Vagina (tissue), 2 donors: ENCODE results near the gene SPAG4.

Experiments used
- CTCF ChIP-seq, 3 experiments: fragments of 450-650 bp in 2 of 3; fragments of 200-600 bp in 1 of 3; sonication (generic) in 1 of 3; IDR thresholded peaks; one replicate each; pipeline ENCODE4 v1.5.1; 2017 to 2019; ENCODE audit warnings: antibody characterized with exemption in 3 of 3, mild to moderate bottlenecking in 2 of 3, moderate library complexity in 2 of 3
- POLR2A ChIP-seq, 2 donors: fragments of 450-650 bp; IDR thresholded peaks; one replicate each; pipeline ENCODE4 v1.6.1; 2017; ENCODE audit warnings: antibody characterized with exemption in 2 of 2, mild to moderate bottlenecking in 2 of 2, moderate library complexity in 2 of 2

- TF ChIP-seq CTCF (IDR thresholded peaks at IDR 0.05) (no peak), POLR2A (IDR thresholded peaks at IDR 0.05) (no peak)
Observed at GRCh38 chr20:35595901-35596300, 19.7 kb upstream of the SPAG4 start.
